ENCODE data around the gene BRINP3. TPM values are rescaled to one million over a fixed set of nuclear protein-coding genes. Genes with fewer than 3 reads are reported as not detected.

Gene BRINP3
- total and polyA plus RNA-seq, 2 donors (not counting 3 experiments of a cell fraction or from before 2014, with no cell fraction given) = not detected

DNA sequence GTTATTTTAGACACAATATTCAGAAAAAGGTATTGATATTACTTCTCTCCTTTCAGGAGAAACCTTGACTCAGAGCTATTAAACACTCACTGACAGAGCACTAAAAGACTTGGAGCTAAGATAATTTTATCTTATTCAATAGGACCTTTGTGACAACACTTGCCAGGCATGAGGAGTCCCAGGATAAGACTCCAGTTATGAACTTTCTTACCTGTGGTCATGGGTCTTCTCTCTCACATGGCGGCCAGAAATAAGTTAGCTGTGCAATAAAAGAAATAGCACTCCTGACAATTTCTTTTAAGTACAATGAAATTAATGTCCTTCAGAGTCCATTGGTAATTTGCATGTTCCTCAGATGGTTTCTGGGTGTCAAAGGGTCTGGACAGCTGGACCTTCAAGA, 382.1 kb downstream of the BRINP3 start:
- intact Hi-C loops (cut with micrococcal nuclease) (no loop called here), dilution Hi-C loops (cut with MboI; ENCODE audit: extremely low pct_ligation_motif_present, low sequenced_read_pairs) (no loop called here)
- BruUV-seq (replicated peaks) = no TSS peak
- Histone ChIP-seq H3K27me3 (ENCODE audit: control insufficient read depth in 2 of 2, insufficient read depth in 2 of 2, low read length in 2 of 2) (no peaks in the 10 kb centered on the region), H3K4me3 (replicated peaks in 1 of 3; ENCODE audit: insufficient read depth in 1 of 3, low read depth in 1 of 3, low read length in 3 of 3) (no peak overlapping the region), H3K4me2 (ENCODE audit: insufficient read depth, low read length) (no peak overlapping the region), H3K4me1 (ENCODE audit: control insufficient read depth, extremely low read depth, insufficient read depth, low read length) (no peaks in the 10 kb centered on the region), H3K9ac (replicated peaks; ENCODE audit: extremely low read depth, insufficient read depth, low read length) (no peak overlapping the region), H3K79me2 (ENCODE audit: control insufficient read depth, insufficient read depth, low read length) (no peaks in the 10 kb centered on the region), H3K36me3 (ENCODE audit: control insufficient read depth in 2 of 2, extremely low read depth in 1 of 2, insufficient read depth in 2 of 2, low read length in 2 of 2) (no peaks in the 10 kb centered on the region), H4K20me1 (replicated peaks; ENCODE audit: control insufficient read depth, extremely low read depth, insufficient read depth, low read length) (no peaks in the 10 kb centered on the region), H3K27ac (ENCODE audit: insufficient read depth, low read depth, low read length) (no peak overlapping the region), H3K9me3 (replicated peaks; ENCODE audit: control insufficient read depth, insufficient read depth, low read length) (no peaks in the 10 kb centered on the region), H2AFZ (ENCODE audit: low read depth, low read length) (no peak overlapping the region), H3K9me1 (replicated peaks; ENCODE audit: control insufficient read depth, extremely low read depth, insufficient read depth, low read length) (no peaks in the 10 kb centered on the region)
- DNase-seq (ENCODE audit: low read depth, low spot score) = no peak
- FAIRE-seq = no peak
- ChIA-PET POLR2A (no interaction called here), CTCF (interaction anchor here (1.0 kb wide), 1 partner anchor 11 kb away, joined by 3 read pairs; no protein-coding TSS in a partner anchor)
- TF ChIP-seq POLR2AphosphoS5 (IDR thresholded peaks at IDR 0.05; ENCODE audit: insufficient read depth, low read depth, low read length) = no peak
- no peak for TF ChIP-seq POLR2A (IDR thresholded peaks at IDR 0.05; ENCODE audit: low read depth, low read length)
- TF ChIP-seq, protein P1, sequence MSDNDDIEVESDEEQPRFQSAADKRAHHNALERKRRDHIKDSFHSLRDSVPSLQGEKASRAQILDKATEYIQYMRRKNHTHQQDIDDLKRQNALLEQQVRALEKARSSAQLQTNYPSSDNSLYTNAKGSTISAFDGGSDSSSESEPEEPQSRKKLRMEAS (IDR thresholded peaks at IDR 0.05; ENCODE audit: insufficient read depth, insufficient read length) = no peak
- TF ChIP-seq MYC (IDR thresholded peaks at IDR 0.05; ENCODE audit: low read depth, low read length) = no peak
- no peak for TF ChIP-seq EZH2 (IDR thresholded peaks at IDR 0.05; ENCODE audit: borderline replicate concordance, low read depth, low read length, severe bottlenecking)
- no peak for TF ChIP-seq JUN (IDR thresholded peaks at IDR 0.05; ENCODE audit: borderline replicate concordance, insufficient read depth, insufficient read length, low read depth)
- TF ChIP-seq FOS (IDR thresholded peaks at IDR 0.05; ENCODE audit: borderline replicate concordance, insufficient read depth, low read length) = no peak
- TF ChIP-seq, protein P2, sequence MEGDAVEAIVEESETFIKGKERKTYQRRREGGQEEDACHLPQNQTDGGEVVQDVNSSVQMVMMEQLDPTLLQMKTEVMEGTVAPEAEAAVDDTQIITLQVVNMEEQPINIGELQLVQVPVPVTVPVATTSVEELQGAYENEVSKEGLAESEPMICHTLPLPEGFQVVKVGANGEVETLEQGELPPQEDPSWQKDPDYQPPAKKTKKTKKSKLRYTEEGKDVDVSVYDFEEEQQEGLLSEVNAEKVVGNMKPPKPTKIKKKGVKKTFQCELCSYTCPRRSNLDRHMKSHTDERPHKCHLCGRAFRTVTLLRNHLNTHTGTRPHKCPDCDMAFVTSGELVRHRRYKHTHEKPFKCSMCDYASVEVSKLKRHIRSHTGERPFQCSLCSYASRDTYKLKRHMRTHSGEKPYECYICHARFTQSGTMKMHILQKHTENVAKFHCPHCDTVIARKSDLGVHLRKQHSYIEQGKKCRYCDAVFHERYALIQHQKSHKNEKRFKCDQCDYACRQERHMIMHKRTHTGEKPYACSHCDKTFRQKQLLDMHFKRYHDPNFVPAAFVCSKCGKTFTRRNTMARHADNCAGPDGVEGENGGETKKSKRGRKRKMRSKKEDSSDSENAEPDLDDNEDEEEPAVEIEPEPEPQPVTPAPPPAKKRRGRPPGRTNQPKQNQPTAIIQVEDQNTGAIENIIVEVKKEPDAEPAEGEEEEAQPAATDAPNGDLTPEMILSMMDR (IDR thresholded peaks at IDR 0.05; ENCODE audit: extremely low read depth in 1 of 2, insufficient read depth in 1 of 2, low read depth in 1 of 2, low read length in 2 of 2) = no peak
- no peak for TF ChIP-seq GATA2 (IDR thresholded peaks at IDR 0.05; ENCODE audit: insufficient read depth, insufficient read length, low read depth, low read length)

Measured in endothelial cell of umbilical vein (primary cell).